Duodenal mucosa (tissue), 2 donors: ENCODE measurements around the gene MLXIP.

Experiments
- H3K27ac ChIP-seq: one replicate; pipeline ENCODE4 v1.7.0; 2013; ENCODE audit warnings: low read depth, low read length
- H3K27me3 ChIP-seq, 2 donors: one replicate each; pipeline ENCODE4 v1.7.0; 2013; ENCODE audit warnings: low read length in 2 of 2, control low read depth in 1 of 2; ENCODE audit not compliant: insufficient read depth in 2 of 2, control insufficient read depth in 1 of 2
- H3K36me3 ChIP-seq, 2 donors: one replicate each; pipeline ENCODE4 v1.7.0; 2013; ENCODE audit warnings: low read length in 2 of 2, control low read depth in 1 of 2; ENCODE audit not compliant: insufficient read depth in 2 of 2, control insufficient read depth in 1 of 2
- H3K4me1 ChIP-seq, 2 donors: one replicate each; pipeline ENCODE4 v1.7.0; 2013; ENCODE audit warnings: low read length in 2 of 2, control low read depth in 1 of 2; ENCODE audit not compliant: insufficient read depth in 2 of 2, control insufficient read depth in 1 of 2
- H3K4me3 ChIP-seq, 2 donors: one replicate each; pipeline ENCODE4 v1.7.0; 2013; ENCODE audit warnings: low read length in 2 of 2, low read depth in 1 of 2
- H3K9ac ChIP-seq, 2 donors: one replicate each; pipeline ENCODE4 v1.7.0; 2013; ENCODE audit warnings: low read length in 2 of 2, low read depth in 1 of 2
- H3K9me3 ChIP-seq, 2 donors: one replicate each; pipeline ENCODE4 v1.7.0; 2013; ENCODE audit warnings: low read length in 2 of 2, control low read depth in 1 of 2; ENCODE audit not compliant: control insufficient read depth in 1 of 2

MLXIP gene

DNA sequence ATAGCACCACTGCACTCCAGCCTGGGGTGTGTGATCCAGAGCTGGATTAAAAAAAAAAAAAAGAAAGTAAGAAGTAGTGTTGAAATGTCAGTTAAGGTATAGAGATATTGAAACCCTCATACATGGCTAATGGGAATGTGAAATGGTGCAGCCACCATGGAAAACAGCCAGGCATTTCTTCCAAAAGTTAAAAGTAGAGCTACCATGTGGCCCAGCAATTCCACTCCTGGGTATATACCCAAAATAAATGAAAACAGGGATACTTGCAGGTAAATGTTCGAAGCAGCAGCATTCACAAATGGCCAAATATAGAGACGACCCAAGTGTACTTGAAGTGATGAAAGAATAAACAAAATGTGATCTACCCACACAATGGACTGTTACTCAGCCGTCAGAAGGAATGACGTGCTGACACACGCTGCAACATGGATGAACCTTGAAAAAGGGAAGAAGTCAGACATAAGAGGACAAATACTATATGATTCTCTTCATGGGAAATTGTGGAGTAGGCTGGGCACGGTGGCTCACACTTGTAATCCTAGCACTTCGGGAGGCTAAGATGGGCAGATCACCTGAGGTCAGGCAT is 80.2 kb downstream of the MLXIP start:
- no peaks in the 10 kb centered on the region for H3K27me3 ChIP-seq
- H3K27ac ChIP-seq: no peak overlapping the region
- no peaks in the 10 kb centered on the region for H3K36me3 ChIP-seq
- no peaks in the 10 kb centered on the region for H3K9me3 ChIP-seq
- no peak overlapping the region for H3K4me3 ChIP-seq
- no peaks in the 10 kb centered on the region for H3K4me1 ChIP-seq
- no peak overlapping the region for H3K9ac ChIP-seq

- no peaks in the 10 kb centered on the region for H3K36me3 ChIP-seq
- H3K9me3 ChIP-seq: no peaks in the 10 kb centered on the region
- H3K27me3 ChIP-seq: no peaks in the 10 kb centered on the region
- H3K4me1 ChIP-seq: no peaks in the 10 kb centered on the region
- no peak overlapping the region for H3K4me3 ChIP-seq
- H3K9ac ChIP-seq: no peak overlapping the region
- no peak overlapping the region for H3K27ac ChIP-seq
These were observed 81.3 kb downstream of the MLXIP start for GRCh38 chr12:122159882-122160281.

GRCh38 chr12:122160761-122161160 is 82.2 kb downstream of the MLXIP start:
- H3K36me3 ChIP-seq: no peaks in the 10 kb centered on the region
- no peaks in the 10 kb centered on the region for H3K4me1 ChIP-seq
- no peaks in the 10 kb centered on the region for H3K9me3 ChIP-seq
- no peaks in the 10 kb centered on the region for H3K27me3 ChIP-seq
- no peak overlapping the region for H3K4me3 ChIP-seq
- no peak overlapping the region for H3K9ac ChIP-seq
- no peak overlapping the region for H3K27ac ChIP-seq

- H3K4me3 ChIP-seq: no peak overlapping the region
- no peak overlapping the region for H3K27ac ChIP-seq
- no peaks in the 10 kb centered on the region for H3K9me3 ChIP-seq
- no peaks in the 10 kb centered on the region for H3K27me3 ChIP-seq
- H3K9ac ChIP-seq: no peak overlapping the region
- H3K4me1 ChIP-seq: no peaks in the 10 kb centered on the region
- H3K36me3 ChIP-seq: no peaks in the 10 kb centered on the region
These were observed 83.1 kb downstream of the MLXIP start for GRCh38 chr12:122161682-122162081.

DNA sequence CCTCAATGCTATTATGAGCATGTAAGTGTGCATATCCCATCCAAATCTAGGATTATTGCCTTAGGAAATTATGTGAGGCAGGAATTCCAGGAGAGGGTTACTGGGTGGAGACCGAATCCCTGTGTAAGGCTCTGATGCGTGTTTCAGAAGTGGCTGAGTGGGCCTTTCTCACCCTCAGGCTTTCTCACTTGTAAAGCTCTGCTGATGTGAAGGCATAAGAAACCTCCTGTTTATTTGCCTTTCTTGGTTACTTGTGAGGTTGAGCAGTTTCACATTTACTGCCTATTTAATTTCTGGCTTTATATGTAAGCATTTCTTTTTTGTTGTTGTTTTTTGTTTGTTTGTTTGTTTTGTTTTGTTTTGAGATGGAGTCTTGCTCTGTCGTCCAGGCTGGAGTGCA is 84.4 kb downstream of the MLXIP start:
- no peak overlapping the region for H3K9ac ChIP-seq

GRCh38 chr12:122166422-122167349 is 88.1 kb downstream of the MLXIP start:
- Histone ChIP-seq H3K27ac (no peak overlapping the region), H3K4me1 (peaks cover 5 to 8% of the 10 kb centered on the region in 2 donors), H3K4me3 (no peak overlapping the region), H3K27me3 (no peaks in the 10 kb centered on the region), H3K9me3 (no peaks in the 10 kb centered on the region), H3K9ac (no peak overlapping the region), H3K36me3 (no peaks in the 10 kb centered on the region)

More for the DNA sequence above, 84.4 kb downstream of the MLXIP start:
- no peaks in the 10 kb centered on the region for H3K36me3 ChIP-seq
- H3K4me1 ChIP-seq: peaks cover 5 to 8% of the 10 kb centered on the region in 2 donors
- H3K27me3 ChIP-seq: no peaks in the 10 kb centered on the region
- H3K9me3 ChIP-seq: no peaks in the 10 kb centered on the region
- no peak overlapping the region for H3K27ac ChIP-seq
- H3K4me3 ChIP-seq: no peak overlapping the region

GRCh38 chr12:122167356-122167925 is 88.9 kb downstream of the MLXIP start:
- H3K27me3 ChIP-seq: no peaks in the 10 kb centered on the region
- H3K9me3 ChIP-seq: no peaks in the 10 kb centered on the region
- no peaks in the 10 kb centered on the region for H3K36me3 ChIP-seq
- no peak overlapping the region for H3K27ac ChIP-seq
- no peak overlapping the region for H3K4me3 ChIP-seq
- peaks cover 5 to 8% of the 10 kb centered on the region in 2 donors for H3K4me1 ChIP-seq
- no peak overlapping the region for H3K9ac ChIP-seq

GRCh38 chr12:122168492-122168891 is 89.9 kb downstream of the MLXIP start:
- H3K9ac ChIP-seq: no peak overlapping the region
- H3K27me3 ChIP-seq: no peaks in the 10 kb centered on the region
- no peaks in the 10 kb centered on the region for H3K36me3 ChIP-seq
- no peak overlapping the region for H3K27ac ChIP-seq
- peaks cover 5 to 8% of the 10 kb centered on the region in 2 donors for H3K4me1 ChIP-seq
- H3K9me3 ChIP-seq: no peaks in the 10 kb centered on the region
- H3K4me3 ChIP-seq: no peak overlapping the region

DNA sequence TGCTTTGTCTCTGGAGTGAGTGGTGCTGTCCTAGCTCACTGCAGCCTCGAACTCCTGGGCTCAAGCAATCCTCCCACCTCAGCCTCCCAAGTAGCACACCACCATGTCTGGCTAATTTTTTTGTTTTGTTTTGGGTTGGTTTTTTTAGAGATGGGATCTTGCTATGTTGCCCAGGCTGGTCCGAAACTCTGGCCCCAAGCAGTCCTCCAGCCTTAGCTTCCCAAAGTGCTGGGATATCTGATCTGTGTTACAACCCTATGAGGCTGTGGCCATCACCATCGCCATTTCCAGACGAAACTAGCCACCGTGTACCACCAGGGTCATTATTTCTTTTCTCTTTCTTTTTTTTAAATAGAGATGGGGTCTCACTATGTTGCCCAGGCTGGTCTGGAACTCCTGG is 92.8 kb downstream of the MLXIP start:
- Histone ChIP-seq H3K27ac (no peak overlapping the region), H3K9ac (no peak overlapping the region), H3K27me3 (no peaks in the 10 kb centered on the region), H3K4me3 (no peak overlapping the region), H3K36me3 (no peaks in the 10 kb centered on the region), H3K9me3 (no peaks in the 10 kb centered on the region), H3K4me1 (peaks cover 5 to 8% of the 10 kb centered on the region in 2 donors)

DNA sequence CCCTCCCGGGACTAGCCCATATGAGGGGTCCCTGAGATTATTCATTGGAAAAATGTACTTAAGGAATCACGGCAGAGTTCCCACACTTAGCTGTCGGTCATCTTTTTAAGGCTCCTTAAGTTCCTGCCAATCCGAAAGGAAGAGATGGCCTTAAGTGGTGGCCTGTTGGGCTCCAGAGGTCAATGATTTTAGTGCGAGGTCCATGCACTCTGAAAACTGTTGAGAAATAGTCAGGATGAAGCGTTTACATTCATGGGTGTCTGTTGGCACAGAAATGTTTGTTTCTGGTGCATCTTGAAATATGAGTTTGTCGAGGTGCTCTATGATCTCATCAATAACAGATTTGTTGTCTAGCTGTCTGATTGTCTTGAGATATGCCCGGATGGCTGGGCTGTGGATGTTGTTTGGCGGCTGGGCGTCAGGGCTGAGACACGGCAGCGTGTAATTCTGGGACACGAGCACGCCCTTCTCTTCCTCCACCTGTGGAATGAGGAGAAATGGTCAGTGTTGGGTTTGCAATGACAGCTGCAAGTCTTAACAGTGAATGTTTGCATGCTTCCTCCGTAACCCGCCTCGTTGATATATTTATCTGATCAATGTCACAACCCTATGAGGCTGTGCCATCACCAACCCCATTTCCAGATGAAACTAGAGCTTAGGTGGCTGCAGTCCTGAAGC is 93.8 kb downstream of the MLXIP start:
- no peak overlapping the region for H3K9ac ChIP-seq
- no peaks in the 10 kb centered on the region for H3K27me3 ChIP-seq
- H3K4me3 ChIP-seq: no peak overlapping the region
- H3K36me3 ChIP-seq: no peaks in the 10 kb centered on the region
- H3K27ac ChIP-seq: no peak overlapping the region
- H3K9me3 ChIP-seq: no peaks in the 10 kb centered on the region
- H3K4me1 ChIP-seq: peaks cover 8% of the 10 kb centered on the region in 2 donors
